Fibroblast of villous mesenchyme (primary cell): ENCODE results near the gene ELMO3. TPM values are rescaled to one million over a fixed set of nuclear protein-coding genes. Genes with fewer than 3 reads are reported as not detected.
A peak's percentile ranks its signal among the peaks of the same experiment; 100 is the strongest.

Experiments used
- DNase-seq: peaks from one replicate; pipeline ENCODE4 v3.0.0-alpha.2; 2010; ENCODE audit warnings: low read depth
- H3K4me3 ChIP-seq: 2 replicates; pipeline ENCODE4 v1.5.1; 2011; ENCODE audit warnings: low read depth, mild to moderate bottlenecking, low read length
- CTCF ChIP-seq: IDR thresholded peaks from 2 replicates; pipeline ENCODE4 v1.5.1; 2012; ENCODE audit warnings: low read depth, mild to moderate bottlenecking, low read length; ENCODE audit not compliant: insufficient read depth
- total RNA-seq: library from RNA; depleted of rRNA; stranded (reverse); fragments of >200 nt; gene quantifications from 2 replicates; pipeline ENCODE4 v1.2.3, GENCODE V29; 2012

Gene ELMO3
- total RNA-seq: 0.43 and 0.64 TPM in 2 replicates

GRCh38 chr16:67199011-67199807 is at the start of gene ELMO3:
Gene ELMO3, plus strand, starts transcription at chr16:67199131. Its CDS starts 196 bp downstream, at chr16:67199327.
- no peak for DNase-seq
- peak; percentile 32 for TF ChIP-seq CTCF
- H3K4me3 ChIP-seq: no peak within 1 kb of the TSS

GRCh38 chr16:67149276-67150046 is 49.5 kb upstream of the ELMO3 start:
- no peak for DNase-seq
- TF ChIP-seq CTCF: no peak
- no peak overlapping the region for H3K4me3 ChIP-seq

- peak; percentile 76 for DNase-seq
- H3K4me3 ChIP-seq: peak overlapping the region; percentile 79
- peak; percentile 12 for TF ChIP-seq CTCF
Measured at GRCh38 chr16:67150047-67150832, 48.7 kb upstream of the ELMO3 start.

- peak; percentile 82 for DNase-seq
- H3K4me3 ChIP-seq: peak within 1 kb of the TSS; percentile 79
- TF ChIP-seq CTCF: no peak
Measured at GRCh38 chr16:67150833-67151396, 48.0 kb upstream of the ELMO3 start, which contains the start of gene B3GNT9. Gene B3GNT9, minus strand, starts transcription at chr16:67150998. Its CDS starts 513 bp downstream, at chr16:67150485.

GRCh38 chr16:67151431-67152097 is 47.4 kb upstream of the ELMO3 start:
- no peak for DNase-seq
- H3K4me3 ChIP-seq: no peak overlapping the region

More at GRCh38 chr16:67151431-67152097, 47.4 kb upstream of the ELMO3 start:
- no peak for TF ChIP-seq CTCF
